Measurements from ENCODE around the gene RTCA.
"Not testable (repeated sequence)": the region's sequence is repeated elsewhere in the genome, so short reads cannot be mapped to it uniquely, and the experiment has no call there.

RTCA gene

GRCh38 chr1:100261686-100262085, 4.3 kb upstream of the RTCA start:
- no peak for DNase-seq

DNA sequence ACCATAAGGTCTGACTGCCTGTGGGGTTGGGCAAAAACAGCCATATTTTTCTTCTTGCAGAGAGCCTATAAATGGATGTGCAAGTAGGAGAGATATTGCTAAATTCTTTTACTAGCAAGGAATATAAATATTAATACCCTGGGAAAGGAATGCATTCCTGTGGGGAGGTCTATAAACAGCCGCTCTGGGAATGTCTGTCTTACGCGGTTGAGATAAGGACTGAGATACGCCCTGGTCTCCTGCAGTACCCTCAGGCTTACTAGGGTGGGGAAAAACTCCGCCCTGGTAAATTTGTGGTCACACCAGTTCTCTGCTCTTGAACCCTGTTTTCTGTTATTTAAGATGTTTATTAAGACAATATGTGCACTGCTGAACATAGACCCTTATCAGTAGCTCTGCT, 1.9 kb upstream of the RTCA start:
- DNase-seq = not testable (repeated sequence)

DNA sequence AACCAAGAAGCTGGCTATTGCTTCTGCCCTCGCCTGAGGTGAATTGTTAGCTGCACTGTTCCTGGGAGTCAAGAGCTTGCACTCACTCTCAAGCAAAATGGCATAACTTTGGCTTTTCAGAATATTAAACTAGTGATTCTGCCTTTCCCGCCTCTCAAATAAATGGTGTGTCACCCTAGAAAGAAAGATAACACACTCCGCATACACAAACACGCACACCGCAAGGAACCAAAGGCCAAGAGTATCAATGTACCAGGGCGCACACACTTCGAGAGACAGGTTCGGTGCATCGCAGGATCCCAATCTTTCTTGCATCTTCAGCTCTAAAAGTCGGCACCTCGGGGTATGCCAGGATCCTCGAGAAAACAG, 470 bp upstream of the RTCA start:
- no peak for DNase-seq

DNA sequence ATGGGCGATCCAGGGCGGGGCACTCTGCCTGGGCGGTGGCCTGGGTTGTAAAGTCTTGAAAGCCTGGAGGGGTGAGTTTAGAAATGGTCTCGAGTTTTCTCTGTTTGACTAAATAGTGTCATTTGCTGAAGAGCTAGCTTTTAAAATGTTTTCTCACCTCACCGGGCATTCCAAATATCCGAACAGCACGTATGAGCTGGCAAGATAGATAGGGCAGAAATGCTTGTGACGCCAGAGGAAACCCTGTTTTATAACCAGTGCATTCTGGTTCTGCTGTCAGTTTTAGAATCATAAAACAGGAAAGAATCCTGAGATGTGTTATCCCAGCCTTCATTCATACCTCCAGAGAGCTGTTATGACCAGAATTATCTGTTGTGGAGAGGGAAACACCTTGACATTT, 725 bp downstream of the RTCA start:
- no peak for DNase-seq

DNA sequence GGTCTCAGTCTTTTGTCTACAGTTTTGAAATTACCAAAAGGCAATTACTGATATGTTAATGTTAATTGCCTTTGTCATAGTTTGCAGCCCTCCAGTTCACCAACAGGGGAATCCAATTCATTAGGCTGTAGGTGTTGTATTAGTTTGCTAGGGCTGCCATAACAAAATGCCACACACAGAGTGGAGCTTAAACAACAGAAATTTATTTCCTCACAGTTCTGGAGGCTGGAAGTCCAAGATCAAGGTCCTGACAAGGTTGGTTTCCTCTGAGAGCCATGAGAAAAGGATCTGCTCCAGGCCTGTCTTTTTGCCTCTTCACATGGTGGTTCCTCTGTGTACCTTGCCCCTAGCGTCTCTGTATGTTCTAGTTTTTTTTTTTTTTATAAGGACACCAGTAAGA, 1.3 kb downstream of the RTCA start:
- no peak for DNase-seq

GRCh38 chr1:100268202-100268601, 2.2 kb downstream of the RTCA start:
- DNase-seq = no peak

DNA sequence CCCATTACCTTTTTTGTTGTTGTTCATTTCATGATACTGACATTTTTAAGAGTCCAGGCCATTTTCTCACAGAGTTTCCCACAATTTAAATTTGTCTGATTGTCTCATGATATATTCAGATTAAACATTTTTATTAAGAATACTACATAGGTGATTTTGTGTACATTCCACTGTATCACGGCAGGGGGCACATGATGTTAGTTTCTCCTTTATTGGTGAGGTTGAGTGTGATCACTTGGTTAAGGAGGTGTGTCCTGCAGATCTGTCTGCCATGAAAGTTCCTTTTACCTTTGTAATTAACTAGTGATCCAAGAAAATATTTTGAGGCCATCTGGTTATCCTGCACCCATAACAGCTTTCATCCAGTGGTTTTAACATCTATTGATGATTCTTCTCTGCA, 11.8 kb downstream of the RTCA start:
- no peak for DNase-seq

- DNase-seq = no peak
Observed at GRCh38 chr1:100279358-100279923, 13.4 kb downstream of the RTCA start.

DNA sequence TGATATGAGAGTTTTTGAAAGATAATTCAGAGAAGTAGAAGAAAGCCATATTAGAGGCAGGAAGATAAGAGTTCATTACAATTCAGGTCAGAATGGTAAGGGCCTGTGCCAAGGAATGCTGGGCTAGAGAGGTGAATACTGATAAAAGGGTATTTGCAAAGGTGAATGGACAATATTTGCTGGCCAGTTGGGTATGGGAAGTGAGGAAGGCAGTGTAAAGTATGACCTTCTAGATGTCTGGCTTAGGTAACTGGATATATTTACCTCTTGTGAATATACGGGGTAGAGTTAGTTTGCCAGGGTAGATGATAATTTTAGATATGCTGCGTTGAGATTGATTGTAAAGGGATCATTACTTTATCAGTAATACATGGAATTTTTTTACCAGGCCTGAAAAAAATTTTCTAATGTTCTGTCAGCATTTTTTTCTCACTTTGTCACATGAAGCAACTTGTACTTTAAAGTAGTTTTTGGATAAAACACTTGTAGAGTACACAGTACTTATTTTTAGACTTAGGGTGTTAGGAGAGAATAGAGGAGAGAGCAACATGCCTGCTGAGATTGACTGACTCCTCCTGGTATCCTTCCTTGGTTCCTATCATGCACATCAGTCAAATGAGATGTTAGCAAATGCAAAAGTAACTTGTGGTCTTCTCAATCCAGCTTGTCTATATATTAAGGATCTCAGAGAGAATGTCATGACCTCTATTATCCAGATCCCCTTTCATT, 14.1 kb downstream of the RTCA start:
- no peak for DNase-seq

GRCh38 chr1:100284591-100284990, 18.6 kb downstream of the RTCA start:
- DNase-seq = no peak

- no peak for DNase-seq
Observed at GRCh38 chr1:100287162-100287561, 21.1 kb downstream of the RTCA start.

DNA sequence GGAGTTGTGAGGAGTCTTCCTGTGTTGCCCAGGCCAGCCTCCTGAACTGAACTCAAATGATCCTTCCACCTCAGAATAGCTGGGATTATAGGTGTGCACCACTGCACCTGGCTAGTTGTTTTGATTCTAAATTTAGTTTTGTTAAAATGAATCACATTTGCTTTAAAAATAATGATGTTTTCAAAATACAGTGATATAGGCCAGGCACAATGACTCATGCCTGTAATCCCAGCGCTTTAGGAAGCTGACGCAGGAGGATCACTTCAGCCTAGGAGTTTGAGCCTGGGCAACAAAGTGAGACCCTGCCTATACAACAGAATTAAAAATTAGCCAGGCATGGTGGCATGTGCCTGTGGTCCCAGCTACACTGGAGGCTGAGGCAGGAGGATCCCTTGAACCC, 24.3 kb downstream of the RTCA start:
- no peak for DNase-seq

- DNase-seq = no peak
Observed at GRCh38 chr1:100292711-100293110, 26.7 kb downstream of the RTCA start.

GRCh38 chr1:100296140-100296539, 30.1 kb downstream of the RTCA start:
- no peak for DNase-seq

GRCh38 chr1:100296997-100297396, 31.0 kb downstream of the RTCA start:
- not testable (repeated sequence) for DNase-seq

- no peak for DNase-seq
Observed at GRCh38 chr1:100298512-100298911, 32.5 kb downstream of the RTCA start.

DNA sequence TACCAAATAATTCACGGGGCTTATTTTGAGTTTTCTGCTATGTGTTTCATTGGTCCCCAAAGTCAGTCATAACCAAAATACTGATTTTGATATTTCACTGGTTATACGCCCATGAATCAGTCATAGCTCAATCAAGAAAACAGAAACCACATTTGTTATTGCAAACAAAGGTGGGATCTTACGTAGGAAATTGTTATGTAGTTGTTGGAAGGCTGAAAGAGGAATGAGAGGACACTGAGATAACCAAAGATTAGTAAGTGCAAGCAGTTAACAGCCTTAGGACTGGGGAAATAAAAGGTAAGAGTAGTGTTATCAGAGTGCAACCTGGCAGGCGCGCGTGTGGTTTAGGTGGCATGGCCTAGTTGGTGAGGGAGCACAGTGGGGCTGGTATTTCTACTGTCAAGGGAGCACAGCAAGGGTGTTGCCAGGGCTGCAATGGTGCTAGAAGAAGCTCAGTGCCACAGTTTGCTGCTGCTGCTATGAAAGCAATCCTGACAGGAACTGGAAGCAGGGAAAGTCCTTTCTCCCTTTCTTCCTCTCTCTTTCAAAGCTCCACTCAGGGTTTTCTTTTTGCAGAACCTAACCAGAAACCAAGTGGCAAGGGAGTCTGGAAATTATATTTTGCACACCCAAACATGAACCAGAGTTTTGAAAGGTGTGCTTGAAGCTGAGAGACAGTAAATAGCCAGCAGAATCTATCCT, 33.7 kb downstream of the RTCA start:
- DNase-seq = no peak

GRCh38 chr1:100300691-100301090, 34.7 kb downstream of the RTCA start:
- DNase-seq = no peak

- no peak for DNase-seq
Observed at GRCh38 chr1:100302739-100303138, 36.7 kb downstream of the RTCA start.

DNA sequence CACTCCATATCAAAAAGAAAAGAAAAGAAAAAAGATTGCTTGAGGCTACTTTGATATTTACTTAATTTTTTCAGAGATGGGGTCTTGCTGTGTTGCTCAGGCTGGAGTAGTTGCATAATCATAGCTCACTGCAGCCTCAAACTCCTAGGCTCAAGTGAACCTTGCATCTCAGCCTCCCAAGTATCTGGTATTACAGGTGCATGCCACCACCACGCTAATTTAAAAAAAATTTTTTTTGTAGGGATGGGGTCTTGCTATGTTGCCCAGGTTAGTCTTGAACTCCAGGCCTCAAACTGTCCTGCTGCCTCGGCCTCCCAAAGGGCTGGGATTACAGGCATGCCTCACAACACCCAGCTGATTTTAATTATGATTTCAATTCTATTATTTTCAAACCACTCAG, 38.2 kb downstream of the RTCA start:
- no peak for DNase-seq

DNA sequence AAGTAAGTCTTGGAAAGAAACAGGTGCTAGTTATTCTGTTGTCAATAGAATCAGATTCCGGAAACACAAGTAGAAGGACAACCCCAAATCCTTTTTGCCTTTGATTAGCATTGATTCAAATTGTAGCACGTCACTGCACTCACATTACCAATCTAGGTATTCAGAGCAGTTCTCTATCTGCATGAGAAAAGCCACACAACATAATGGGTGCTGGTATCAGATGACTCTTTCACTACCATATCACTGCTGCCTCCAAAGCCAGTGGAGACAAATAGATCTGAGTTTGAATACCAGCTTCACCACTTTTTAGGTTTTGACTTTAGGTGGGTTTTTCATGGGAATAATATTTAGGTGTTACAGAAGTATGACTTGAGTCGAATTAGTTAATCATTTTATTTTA, 38.9 kb downstream of the RTCA start:
- no peak for DNase-seq

DNA sequence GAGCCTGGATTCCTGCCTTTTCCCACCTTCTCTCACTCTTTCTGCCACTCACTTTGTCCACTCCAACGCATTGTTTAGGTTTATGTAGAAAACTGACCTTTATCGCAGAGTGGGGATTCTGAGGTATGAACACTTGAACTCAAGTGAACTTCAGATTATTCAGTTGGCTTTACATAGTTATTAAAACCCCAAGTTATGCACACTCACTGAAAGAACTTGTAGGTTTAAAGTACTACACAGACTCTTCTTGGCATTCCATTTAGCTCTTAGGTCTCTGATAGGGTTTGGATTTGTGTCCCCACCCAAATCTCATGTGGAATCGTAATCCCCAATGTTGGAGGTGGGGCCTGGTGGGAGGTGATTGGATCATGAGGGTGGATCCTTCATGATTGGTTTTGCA, 39.9 kb downstream of the RTCA start:
- no peak for DNase-seq

DNA sequence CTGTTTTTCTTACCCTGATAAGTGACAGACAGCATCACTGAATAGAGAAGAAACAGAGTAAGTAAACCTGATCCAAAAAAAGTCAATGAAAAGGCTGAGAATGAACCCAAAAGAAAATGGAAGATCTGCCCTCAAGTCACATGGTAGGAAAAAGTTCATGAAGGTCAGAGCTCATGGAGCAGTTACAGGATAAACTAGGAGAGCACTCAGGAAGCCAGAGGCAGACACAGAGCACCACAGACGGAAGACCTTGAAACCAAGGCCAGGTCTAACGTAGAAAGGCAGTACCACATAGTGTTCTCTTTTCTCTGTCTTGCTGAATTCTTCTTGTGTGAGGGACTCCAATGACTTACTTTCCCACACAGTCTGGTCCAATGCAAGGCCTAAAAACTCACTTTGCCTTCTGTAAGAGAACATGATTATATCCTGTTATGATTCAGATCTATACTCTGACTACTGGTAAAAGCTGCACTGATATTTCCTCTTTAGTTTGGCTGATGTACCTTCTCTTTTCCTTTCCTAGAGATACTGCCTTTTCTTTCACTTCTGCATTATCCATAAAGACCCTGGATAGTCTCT, 40.8 kb downstream of the RTCA start:
- no peak for DNase-seq

GRCh38 chr1:100308777-100309176, 42.8 kb downstream of the RTCA start:
- DNase-seq = no peak

Measured in CD4-positive, alpha-beta T cell treated with Interferon gamma for 1 hour (primary cell).